Measurements from ENCODE around the gene MRPS7.

MRPS7 gene

DNA sequence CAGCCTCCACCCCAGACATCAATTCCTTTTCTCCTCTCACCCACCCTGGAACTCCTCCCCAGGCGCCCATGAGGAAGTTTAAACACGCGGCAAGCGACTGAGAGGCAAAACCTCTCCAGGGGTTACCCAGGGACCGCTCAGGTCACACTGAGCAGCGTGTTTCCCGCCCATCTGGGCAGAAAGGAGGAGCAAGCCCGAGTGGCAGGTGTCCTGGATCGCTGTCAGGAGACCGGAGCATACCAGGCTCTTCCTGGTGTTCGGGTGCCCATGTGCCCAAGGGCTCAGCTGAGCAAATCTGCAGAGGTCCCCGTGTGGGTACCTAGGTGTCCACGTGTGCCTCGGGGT, 27.1 kb downstream of the MRPS7 start:
- H3K4me1 ChIP-seq (ENCODE audit: control insufficient read depth, insufficient read depth, low read length) = peaks cover 4% of the 10 kb centered on the region; the same call in 1 of the 2 replicates
- H3K36me3 ChIP-seq (ENCODE audit: control insufficient read depth in 2 of 2, insufficient read depth in 1 of 2, low read length in 2 of 2) = peaks cover 11 to 22% of the 10 kb centered on the region in 2 experiments
- ChIA-PET POLR2A (interaction anchor here (0.6 to 2.7 kb wide), 47 partner anchors 8 to 567 kb away, joined by 3 to 111 read pairs (median 5); partner anchors contain the start of genes ARMC7, CDR2L, FDXR and GGA3), CTCF (interaction anchor here (0.6 to 2.2 kb wide), 17 partner anchors 9 to 136 kb away, joined by 3 to 22 read pairs (median 5); partner anchors contain the start of genes MIF4GD and MRPS7)
- TF ChIP-seq ZBTB48 (tag by site-specific recombination; IDR thresholded peaks at IDR 0.05) = peak; percentile 80; the same call in 1 of the 2 replicates
- no peak for TF ChIP-seq ZFHX2 (tag by site-specific recombination; conservative IDR thresholded peaks at IDR 0.05)
- TF ChIP-seq, protein P1, sequence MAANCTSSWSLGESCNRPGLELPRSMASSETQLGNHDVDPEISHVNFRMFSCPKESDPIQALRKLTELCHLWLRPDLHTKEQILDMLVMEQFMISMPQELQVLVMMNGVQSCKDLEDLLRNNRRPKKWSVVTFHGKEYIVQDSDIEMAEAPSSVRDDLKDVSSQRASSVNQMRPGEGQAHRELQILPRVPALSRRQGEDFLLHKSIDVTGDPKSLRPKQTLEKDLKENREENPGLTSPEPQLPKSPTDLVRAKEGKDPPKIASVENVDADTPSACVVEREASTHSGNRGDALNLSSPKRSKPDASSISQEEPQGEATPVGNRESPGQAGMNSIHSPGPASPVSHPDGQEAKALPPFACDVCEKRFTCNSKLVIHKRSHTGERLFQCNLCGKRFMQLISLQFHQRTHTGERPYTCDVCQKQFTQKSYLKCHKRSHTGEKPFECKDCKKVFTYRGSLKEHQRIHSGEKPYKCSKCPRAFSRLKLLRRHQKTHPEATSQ (tag by site-specific recombination; IDR thresholded peaks at IDR 0.05) = no peak
- TF ChIP-seq ZIC2 (tag by site-specific recombination; IDR thresholded peaks at IDR 0.05) = peak; percentile 49
- TF ChIP-seq ZNF600 (tag by site-specific recombination; IDR thresholded peaks at IDR 0.05) = peak; percentile 91
- TF ChIP-seq, protein P2, sequence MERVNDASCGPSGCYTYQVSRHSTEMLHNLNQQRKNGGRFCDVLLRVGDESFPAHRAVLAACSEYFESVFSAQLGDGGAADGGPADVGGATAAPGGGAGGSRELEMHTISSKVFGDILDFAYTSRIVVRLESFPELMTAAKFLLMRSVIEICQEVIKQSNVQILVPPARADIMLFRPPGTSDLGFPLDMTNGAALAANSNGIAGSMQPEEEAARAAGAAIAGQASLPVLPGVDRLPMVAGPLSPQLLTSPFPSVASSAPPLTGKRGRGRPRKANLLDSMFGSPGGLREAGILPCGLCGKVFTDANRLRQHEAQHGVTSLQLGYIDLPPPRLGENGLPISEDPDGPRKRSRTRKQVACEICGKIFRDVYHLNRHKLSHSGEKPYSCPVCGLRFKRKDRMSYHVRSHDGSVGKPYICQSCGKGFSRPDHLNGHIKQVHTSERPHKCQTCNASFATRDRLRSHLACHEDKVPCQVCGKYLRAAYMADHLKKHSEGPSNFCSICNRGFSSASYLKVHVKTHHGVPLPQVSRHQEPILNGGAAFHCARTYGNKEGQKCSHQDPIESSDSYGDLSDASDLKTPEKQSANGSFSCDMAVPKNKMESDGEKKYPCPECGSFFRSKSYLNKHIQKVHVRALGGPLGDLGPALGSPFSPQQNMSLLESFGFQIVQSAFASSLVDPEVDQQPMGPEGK (tag by site-specific recombination; IDR thresholded peaks at IDR 0.05) = peak; percentile 59; the same call in 1 of the 2 replicates
- no peak for TF ChIP-seq ZSCAN16 (tag by site-specific recombination; IDR thresholded peaks at IDR 0.05)
- TF ChIP-seq, protein P3, sequence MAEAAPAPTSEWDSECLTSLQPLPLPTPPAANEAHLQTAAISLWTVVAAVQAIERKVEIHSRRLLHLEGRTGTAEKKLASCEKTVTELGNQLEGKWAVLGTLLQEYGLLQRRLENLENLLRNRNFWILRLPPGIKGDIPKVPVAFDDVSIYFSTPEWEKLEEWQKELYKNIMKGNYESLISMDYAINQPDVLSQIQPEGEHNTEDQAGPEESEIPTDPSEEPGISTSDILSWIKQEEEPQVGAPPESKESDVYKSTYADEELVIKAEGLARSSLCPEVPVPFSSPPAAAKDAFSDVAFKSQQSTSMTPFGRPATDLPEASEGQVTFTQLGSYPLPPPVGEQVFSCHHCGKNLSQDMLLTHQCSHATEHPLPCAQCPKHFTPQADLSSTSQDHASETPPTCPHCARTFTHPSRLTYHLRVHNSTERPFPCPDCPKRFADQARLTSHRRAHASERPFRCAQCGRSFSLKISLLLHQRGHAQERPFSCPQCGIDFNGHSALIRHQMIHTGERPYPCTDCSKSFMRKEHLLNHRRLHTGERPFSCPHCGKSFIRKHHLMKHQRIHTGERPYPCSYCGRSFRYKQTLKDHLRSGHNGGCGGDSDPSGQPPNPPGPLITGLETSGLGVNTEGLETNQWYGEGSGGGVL (tag by site-specific recombination; IDR thresholded peaks at IDR 0.05) = peak; percentile 42; the same call in 1 of the 2 replicates
- TF ChIP-seq ZNF366 (tag by site-specific recombination; conservative IDR thresholded peaks at IDR 0.05) = peak; percentile 39
- TF ChIP-seq ZNF791 (tag by site-specific recombination; IDR thresholded peaks at IDR 0.05) = no peak
- TF ChIP-seq, protein P4, sequence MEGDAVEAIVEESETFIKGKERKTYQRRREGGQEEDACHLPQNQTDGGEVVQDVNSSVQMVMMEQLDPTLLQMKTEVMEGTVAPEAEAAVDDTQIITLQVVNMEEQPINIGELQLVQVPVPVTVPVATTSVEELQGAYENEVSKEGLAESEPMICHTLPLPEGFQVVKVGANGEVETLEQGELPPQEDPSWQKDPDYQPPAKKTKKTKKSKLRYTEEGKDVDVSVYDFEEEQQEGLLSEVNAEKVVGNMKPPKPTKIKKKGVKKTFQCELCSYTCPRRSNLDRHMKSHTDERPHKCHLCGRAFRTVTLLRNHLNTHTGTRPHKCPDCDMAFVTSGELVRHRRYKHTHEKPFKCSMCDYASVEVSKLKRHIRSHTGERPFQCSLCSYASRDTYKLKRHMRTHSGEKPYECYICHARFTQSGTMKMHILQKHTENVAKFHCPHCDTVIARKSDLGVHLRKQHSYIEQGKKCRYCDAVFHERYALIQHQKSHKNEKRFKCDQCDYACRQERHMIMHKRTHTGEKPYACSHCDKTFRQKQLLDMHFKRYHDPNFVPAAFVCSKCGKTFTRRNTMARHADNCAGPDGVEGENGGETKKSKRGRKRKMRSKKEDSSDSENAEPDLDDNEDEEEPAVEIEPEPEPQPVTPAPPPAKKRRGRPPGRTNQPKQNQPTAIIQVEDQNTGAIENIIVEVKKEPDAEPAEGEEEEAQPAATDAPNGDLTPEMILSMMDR (tag by site-specific recombination; IDR thresholded peaks at IDR 0.05) = 0 out of 2 replicates have a peak, but pooled peaks have one; percentile 6
- TF ChIP-seq IKZF3 (tag by site-specific recombination; IDR thresholded peaks at IDR 0.05) = 0 out of 2 replicates have a peak, but pooled peaks have one; percentile 34
- TF ChIP-seq, protein P5, sequence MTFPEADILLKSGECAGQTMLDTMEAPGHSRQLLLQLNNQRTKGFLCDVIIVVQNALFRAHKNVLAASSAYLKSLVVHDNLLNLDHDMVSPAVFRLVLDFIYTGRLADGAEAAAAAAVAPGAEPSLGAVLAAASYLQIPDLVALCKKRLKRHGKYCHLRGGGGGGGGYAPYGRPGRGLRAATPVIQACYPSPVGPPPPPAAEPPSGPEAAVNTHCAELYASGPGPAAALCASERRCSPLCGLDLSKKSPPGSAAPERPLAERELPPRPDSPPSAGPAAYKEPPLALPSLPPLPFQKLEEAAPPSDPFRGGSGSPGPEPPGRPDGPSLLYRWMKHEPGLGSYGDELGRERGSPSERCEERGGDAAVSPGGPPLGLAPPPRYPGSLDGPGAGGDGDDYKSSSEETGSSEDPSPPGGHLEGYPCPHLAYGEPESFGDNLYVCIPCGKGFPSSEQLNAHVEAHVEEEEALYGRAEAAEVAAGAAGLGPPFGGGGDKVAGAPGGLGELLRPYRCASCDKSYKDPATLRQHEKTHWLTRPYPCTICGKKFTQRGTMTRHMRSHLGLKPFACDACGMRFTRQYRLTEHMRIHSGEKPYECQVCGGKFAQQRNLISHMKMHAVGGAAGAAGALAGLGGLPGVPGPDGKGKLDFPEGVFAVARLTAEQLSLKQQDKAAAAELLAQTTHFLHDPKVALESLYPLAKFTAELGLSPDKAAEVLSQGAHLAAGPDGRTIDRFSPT (tag by site-specific recombination; IDR thresholded peaks at IDR 0.05) = peak; percentile 69
- TF ChIP-seq, protein P6, sequence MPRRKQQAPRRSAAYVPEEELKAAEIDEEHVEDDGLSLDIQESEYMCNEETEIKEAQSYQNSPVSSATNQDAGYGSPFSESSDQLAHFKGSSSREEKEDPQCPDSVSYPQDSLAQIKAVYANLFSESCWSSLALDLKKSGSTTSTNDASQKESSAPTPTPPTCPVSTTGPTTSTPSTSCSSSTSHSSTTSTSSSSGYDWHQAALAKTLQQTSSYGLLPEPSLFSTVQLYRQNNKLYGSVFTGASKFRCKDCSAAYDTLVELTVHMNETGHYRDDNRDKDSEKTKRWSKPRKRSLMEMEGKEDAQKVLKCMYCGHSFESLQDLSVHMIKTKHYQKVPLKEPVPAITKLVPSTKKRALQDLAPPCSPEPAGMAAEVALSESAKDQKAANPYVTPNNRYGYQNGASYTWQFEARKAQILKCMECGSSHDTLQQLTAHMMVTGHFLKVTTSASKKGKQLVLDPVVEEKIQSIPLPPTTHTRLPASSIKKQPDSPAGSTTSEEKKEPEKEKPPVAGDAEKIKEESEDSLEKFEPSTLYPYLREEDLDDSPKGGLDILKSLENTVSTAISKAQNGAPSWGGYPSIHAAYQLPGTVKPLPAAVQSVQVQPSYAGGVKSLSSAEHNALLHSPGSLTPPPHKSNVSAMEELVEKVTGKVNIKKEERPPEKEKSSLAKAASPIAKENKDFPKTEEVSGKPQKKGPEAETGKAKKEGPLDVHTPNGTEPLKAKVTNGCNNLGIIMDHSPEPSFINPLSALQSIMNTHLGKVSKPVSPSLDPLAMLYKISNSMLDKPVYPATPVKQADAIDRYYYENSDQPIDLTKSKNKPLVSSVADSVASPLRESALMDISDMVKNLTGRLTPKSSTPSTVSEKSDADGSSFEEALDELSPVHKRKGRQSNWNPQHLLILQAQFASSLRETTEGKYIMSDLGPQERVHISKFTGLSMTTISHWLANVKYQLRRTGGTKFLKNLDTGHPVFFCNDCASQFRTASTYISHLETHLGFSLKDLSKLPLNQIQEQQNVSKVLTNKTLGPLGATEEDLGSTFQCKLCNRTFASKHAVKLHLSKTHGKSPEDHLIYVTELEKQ (tag by site-specific recombination; IDR thresholded peaks at IDR 0.05; ENCODE audit: borderline replicate concordance) = no peak
- TF ChIP-seq KLF8 (tag by site-specific recombination; IDR thresholded peaks at IDR 0.05) = 0 out of 2 replicates have a peak, but pooled peaks have one; percentile 62
- peak; percentile 60 for TF ChIP-seq GLIS1 (tag by site-specific recombination; IDR thresholded peaks at IDR 0.05)
- TF ChIP-seq ZNF335 (tag by site-specific recombination; conservative IDR thresholded peaks at IDR 0.05) = no peak
- TF ChIP-seq ZNF785 (tag by site-specific recombination; IDR thresholded peaks at IDR 0.05) = no peak
- no peak for TF ChIP-seq ZNF664 (tag by site-specific recombination; IDR thresholded peaks at IDR 0.05)
- TF ChIP-seq, protein P7, sequence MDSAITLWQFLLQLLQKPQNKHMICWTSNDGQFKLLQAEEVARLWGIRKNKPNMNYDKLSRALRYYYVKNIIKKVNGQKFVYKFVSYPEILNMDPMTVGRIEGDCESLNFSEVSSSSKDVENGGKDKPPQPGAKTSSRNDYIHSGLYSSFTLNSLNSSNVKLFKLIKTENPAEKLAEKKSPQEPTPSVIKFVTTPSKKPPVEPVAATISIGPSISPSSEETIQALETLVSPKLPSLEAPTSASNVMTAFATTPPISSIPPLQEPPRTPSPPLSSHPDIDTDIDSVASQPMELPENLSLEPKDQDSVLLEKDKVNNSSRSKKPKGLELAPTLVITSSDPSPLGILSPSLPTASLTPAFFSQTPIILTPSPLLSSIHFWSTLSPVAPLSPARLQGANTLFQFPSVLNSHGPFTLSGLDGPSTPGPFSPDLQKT (IDR thresholded peaks at IDR 0.05; ENCODE audit: borderline replicate concordance, low read depth, low read length) = no peak
- peak; percentile 50; the same call in 1 of the 2 replicates for TF ChIP-seq GLIS2 (tag by site-specific recombination; IDR thresholded peaks at IDR 0.05)
- TF ChIP-seq ZNF660 (tag by site-specific recombination; IDR thresholded peaks at IDR 0.05) = no peak
- peak overlapping the region; percentile 79 for H3K4me3 ChIP-seq (ENCODE audit: low read depth, low read length)
- peak overlapping the region; percentile 79 for H3K27ac ChIP-seq (ENCODE audit: extremely low read depth, low read depth, low read length)
- H3K9me3 ChIP-seq (ENCODE audit: control insufficient read depth, insufficient read depth, low read depth, low read length) = no peaks in the 10 kb centered on the region

Measured in HEK293 (cell line).